A549 (cell line): ENCODE results near the gene CD2BP2. TPM values are rescaled to one million over a fixed set of nuclear protein-coding genes. Genes with fewer than 3 reads are reported as not detected.
"Not testable (repeated sequence)": the region's sequence is repeated elsewhere in the genome, so short reads cannot be mapped to it uniquely, and the experiment has no call there.

Experiments
- ATAC-seq, 2 experiments: fragments of 200-7000 bp in 1 of 2; fragments of >200 bp in 1 of 2; cut with Nextera tagmentation in 1 of 2; cut with Tn5 transposase in 1 of 2; 3 replicates each; pipeline versions ENCODE4 v1.8.0 to v1.9.1; 2018 to 2020; ENCODE audit warnings: mild to moderate bottlenecking in 1 of 2, moderate library complexity in 1 of 2
- CTCF ChIA-PET: fragments of 300-600 bp; sonication (Branson Sonifier 250); formaldehyde crosslinking; extraction: SDS; loops from one replicate; lab custom pipeline; 2021; ENCODE audit warnings: antibody characterized with exemption, inconsistent platforms; lab: Yijun Ruan, JAX
- POLR2A ChIA-PET: fragments of 350-600 bp; formaldehyde crosslinking; extraction: SDS; loops from one replicate; lab custom pipeline; 2021; ENCODE audit warnings: antibody characterized with exemption, inconsistent platforms; lab: Yijun Ruan, JAX
- DNase-seq, 2 experiments: peaks; one replicate each; pipeline versions ENCODE4 v3.0.0 to v3.0.0-alpha.2; 2011 to 2016; ENCODE audit warnings: low read depth in 1 of 2, low spot score in 1 of 2
- FAIRE-seq: peaks from 2 replicates; lab custom pipeline; 2011; peaks lifted over from hg19 to GRCh38; lab: Jason Lieb, UNC
- H3K27ac ChIP-seq, 2 experiments: fragments of >200 bp; sonication (Bioruptor Twin); formaldehyde crosslinking; 3 replicates each; pipeline ENCODE4 v1.5.1; 2016 to 2017
- H3K4me1 ChIP-seq: fragments of >200 bp; sonication (Bioruptor Twin); formaldehyde crosslinking; 3 replicates; pipeline ENCODE4 v1.6.1; 2016
- H3K4me2 ChIP-seq: fragments of >200 bp; sonication (Bioruptor Twin); formaldehyde crosslinking; 3 replicates; pipeline ENCODE4 v1.6.1; 2016
- H3K4me3 ChIP-seq: fragments of >200 bp; sonication (Bioruptor Twin); formaldehyde crosslinking; 3 replicates; pipeline ENCODE4 v1.5.1; 2016
- H3K9me3 ChIP-seq: fragments of >200 bp; sonication (Bioruptor Twin); formaldehyde crosslinking; 3 replicates; pipeline ENCODE4 v1.6.1; 2016
- BHLHE40 ChIP-seq: IDR thresholded peaks from 2 replicates; pipeline ENCODE4 v1.6.1; 2012; ENCODE audit warnings: low read depth, low read length, inconsistent platforms
- CHD4 ChIP-seq: fragments of 200-600 bp; sonication (generic); IDR thresholded peaks from 2 replicates; pipeline ENCODE4 v1.6.1; 2016; ENCODE audit warnings: antibody characterized with exemption, mild to moderate bottlenecking, borderline replicate concordance
- CTCF ChIP-seq: fragments of >200 bp; sonication (Bioruptor Twin); formaldehyde crosslinking; IDR thresholded peaks from 3 replicates; pipeline ENCODE4 v1.5.1; 2016
- EHF ChIP-seq: fragments of 250-450 bp; sonication (Bioruptor Pico); IDR thresholded peaks from 2 replicates; pipeline ENCODE4 v1.5.0; 2020; ENCODE audit warnings: mild to moderate bottlenecking
- ELK1 ChIP-seq: fragments of 150-350 bp; IDR thresholded peaks from 2 replicates; pipeline ENCODE4 v1.6.1; 2014; ENCODE audit warnings: low read depth, mild to moderate bottlenecking, low read length
- ESRRA ChIP-seq: fragments of 150-350 bp; IDR thresholded peaks from 2 replicates; pipeline ENCODE4 v1.6.1; 2014; ENCODE audit warnings: mild to moderate bottlenecking, low read length, borderline replicate concordance
- GATA3 ChIP-seq: IDR thresholded peaks from 2 replicates; pipeline ENCODE4 v1.6.1; 2012; ENCODE audit warnings: borderline replicate concordance
- JUNB ChIP-seq: fragments of >200 bp; sonication (Bioruptor Twin); formaldehyde crosslinking; IDR thresholded peaks from 2 replicates; pipeline ENCODE4 v1.6.1; 2016
- POLR2A ChIP-seq: IDR thresholded peaks from 2 replicates; pipeline ENCODE4 v1.6.1; 2012; ENCODE audit warnings: mild to moderate bottlenecking, low read length
- RAD21 ChIP-seq, 2 experiments: fragments of >200 bp in 1 of 2; sonication (Bioruptor Twin) in 1 of 2; formaldehyde crosslinking in 1 of 2; IDR thresholded peaks in 1 of 2; conservative IDR thresholded peaks in 1 of 2; 2 replicates in 1 of 2; 3 replicates in 1 of 2; pipeline ENCODE4 v1.6.1; 2012 to 2018; ENCODE audit warnings: inconsistent platforms in 1 of 2
- RNF2 ChIP-seq: fragments of 200-600 bp; sonication (generic); IDR thresholded peaks from 2 replicates; pipeline ENCODE4 v1.6.1; 2016; ENCODE audit warnings: low read depth, mild to moderate bottlenecking, antibody characterized with exemption, moderate library complexity, borderline replicate concordance
- SMC3 ChIP-seq: fragments of >200 bp; sonication (Bioruptor Twin); formaldehyde crosslinking; IDR thresholded peaks from 3 replicates; pipeline ENCODE4 v1.6.1; 2018; ENCODE audit warnings: inconsistent platforms
- ZFP36 ChIP-seq: fragments of 450-650 bp; IDR thresholded peaks from 2 replicates; pipeline ENCODE4 v1.6.1; 2014; ENCODE audit warnings: borderline replicate concordance; ENCODE audit not compliant: partially characterized antibody
- ZNF302 ChIP-seq: fragments of 250-450 bp; sonication (Bioruptor Pico); IDR thresholded peaks from 2 replicates; pipeline ENCODE4 v1.9.0; 2021; ENCODE audit warnings: inconsistent platforms, mild to moderate bottlenecking, moderate library complexity
- WGBS: methylation state at CpG from one replicate; pipeline ENCODE4 v1.1.6; 2017; ENCODE audit errors: missing lambda C conversion rate; 5-methylcytosine and 5-hydroxymethylcytosine counted together
- polyA plus RNA-seq, 4 experiments: library from polyadenylated mRNA; depleted of rRNA in 3 of 4; stranded (reverse); fragments of >200 nt; fragmentation: RNase III in 1 of 4; extraction: RNeasy Plus Mini Kit Qiagen cat#74134 plus additional on column Dnase treatment in 1 of 4; gene quantifications; 2 replicates in 3 of 4; 3 replicates in 1 of 4; pipeline ENCODE4 v1.2.3, GENCODE V29; 2011 to 2017

The CD2BP2 gene
- polyA plus RNA-seq, 2 of the 4 experiments (the other 2 are of a cell fraction) = 35.6 to 54.0 TPM

DNA sequence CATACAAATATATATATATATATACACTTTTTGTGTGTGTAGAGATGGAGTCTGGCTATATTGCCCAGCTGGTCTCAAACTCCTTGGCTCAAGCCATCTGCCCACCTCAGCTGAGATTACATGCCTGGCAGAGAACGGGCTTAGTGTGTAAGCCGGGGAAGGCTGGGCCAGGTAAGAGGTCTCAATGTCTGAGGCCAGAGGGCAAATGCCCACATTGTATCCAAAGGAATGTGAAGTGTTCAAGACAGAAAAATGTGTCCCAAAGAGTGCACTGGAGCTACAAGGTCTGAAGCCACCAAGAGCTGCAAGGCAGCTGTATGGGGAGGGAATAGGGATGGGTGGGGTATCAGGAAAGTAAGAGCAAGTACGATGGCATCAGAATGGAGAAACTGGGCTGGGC, 8.8 kb downstream of the CD2BP2 start:
- 89% methylated on average over 3 of the region's 3 CpGs for WGBS

GRCh38 chr16:30343491-30343820, 11.7 kb downstream of the CD2BP2 start:
- H3K4me3 ChIP-seq, H3K27ac ChIP-seq, POLR2A ChIA-PET, FAIRE-seq, DNase-seq, H3K4me2 ChIP-seq, ATAC-seq, H3K9me3 ChIP-seq, H3K4me1 ChIP-seq, CTCF ChIA-PET: not testable (repeated sequence)
- 92% methylated on average over 11 of the region's 11 CpGs for WGBS

More for the DNA sequence above, 8.8 kb downstream of the CD2BP2 start:
- no peak for ATAC-seq
- Histone ChIP-seq H3K4me3 (no peak overlapping the region), H3K9me3 (no peaks in the 10 kb centered on the region), H3K4me1 (peaks cover 1% of the 10 kb centered on the region; the same call in 1 of the 3 replicates), H3K4me2 (no peak overlapping the region), H3K27ac (no peak overlapping the region)
- FAIRE-seq = no peak
- TF ChIP-seq ZFP36 = no peak
- no peak for TF ChIP-seq CTCF
- TF ChIP-seq CHD4 = no peak
- no peak for TF ChIP-seq POLR2A
- no peak for TF ChIP-seq BHLHE40
- TF ChIP-seq EHF = no peak
- no peak for TF ChIP-seq GATA3
- no peak for TF ChIP-seq ESRRA
- TF ChIP-seq SMC3 = no peak
- POLR2A ChIA-PET = no interaction called here
- no peak for DNase-seq
- CTCF ChIA-PET = interaction anchor here (1.4 kb wide), 1 partner anchor 18 kb away, joined by 3 read pairs; no protein-coding TSS in a partner anchor

DNA sequence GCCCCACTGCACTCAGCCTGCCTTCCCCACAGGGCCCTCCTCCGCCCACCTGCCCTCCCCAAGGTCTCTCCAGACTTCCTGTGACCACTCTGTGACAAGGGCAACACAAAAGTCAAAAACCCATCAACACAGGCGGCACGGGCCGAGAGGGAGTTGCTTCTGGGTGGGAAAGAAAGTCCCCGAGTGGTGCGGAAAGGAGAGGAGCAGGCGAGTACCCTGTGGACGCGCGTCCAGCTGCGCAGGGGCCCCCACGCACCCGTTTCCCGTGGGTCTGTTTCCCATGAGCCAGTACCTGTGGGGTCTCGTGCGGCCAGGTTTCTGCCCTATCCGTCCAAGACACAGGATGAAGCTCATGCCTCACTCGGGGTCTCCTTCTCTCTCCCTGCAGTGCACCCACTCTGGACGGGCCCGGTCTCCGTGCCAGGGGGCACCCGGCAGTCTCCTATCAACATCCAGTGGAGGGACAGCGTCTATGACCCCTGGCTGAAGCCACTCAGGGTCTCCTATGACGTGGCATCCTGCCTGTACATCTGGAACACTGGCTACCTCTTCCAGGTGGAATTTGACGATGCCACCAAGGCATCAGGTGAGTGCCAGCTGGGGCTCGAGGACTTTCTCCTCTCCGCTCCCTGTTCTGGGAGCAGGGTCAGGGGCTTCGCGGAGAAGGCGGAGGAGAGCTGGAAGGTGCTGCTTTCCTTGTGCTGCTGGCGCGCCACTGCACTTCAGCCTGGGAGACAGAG, 12.2 kb downstream of the CD2BP2 start:
- FAIRE-seq = no peak
- POLR2A ChIA-PET = no interaction called here
- Histone ChIP-seq H3K4me1 (no peaks in the 10 kb centered on the region), H3K27ac (no peak overlapping the region), H3K4me3 (no peak overlapping the region)
- no peak for DNase-seq
- ATAC-seq = peak in 1 of 2 experiments; percentile 36; a peak in 1 of 6 replicates
- TF ChIP-seq JUNB (no peak), ELK1 (no peak), ZNF302 (CRISPR knock-in tag) (no peak), RAD21 (conservative IDR thresholded peaks at IDR 0.05 in 1 of 2, IDR thresholded peaks at IDR 0.05 in 1 of 2) (no peak), RNF2 (no peak)
- TF ChIP-seq, all 56 proteins: peak for 0
- CTCF ChIA-PET = interaction anchor here (0.8 to 0.9 kb wide), 3 partner anchors 8 to 67 kb away, joined by 3 to 5 read pairs (median 3); partner anchors contain the start of gene CD2BP2
- H3K4me2 ChIP-seq = no peak overlapping the region
- H3K9me3 ChIP-seq = no peaks in the 10 kb centered on the region
- WGBS = 77% methylated on average over 32 of the region's 32 CpGs

DNA sequence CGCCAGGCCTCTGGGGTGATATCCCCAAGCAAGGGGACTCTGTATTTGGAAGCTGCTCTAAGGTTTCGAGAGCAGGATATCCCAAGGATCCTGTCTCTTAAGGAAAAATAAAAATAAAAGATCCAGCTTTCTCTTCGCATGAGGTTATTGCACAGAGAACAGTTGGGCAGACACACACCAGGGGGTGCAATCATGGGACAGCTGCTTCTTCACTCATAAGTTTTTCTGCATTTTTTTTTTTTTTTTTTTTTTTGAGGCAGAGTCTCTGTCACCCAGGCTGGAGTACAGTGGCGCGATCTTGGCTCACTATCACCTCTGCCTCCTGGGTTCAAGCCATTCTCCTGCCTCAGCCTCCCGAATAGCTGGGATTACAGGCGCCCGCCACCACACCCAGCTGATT, 13.1 kb downstream of the CD2BP2 start:
- H3K9me3 ChIP-seq, DNase-seq, POLR2A ChIA-PET, FAIRE-seq, H3K27ac ChIP-seq, H3K4me3 ChIP-seq, H3K4me2 ChIP-seq, H3K4me1 ChIP-seq: not testable (repeated sequence)
- CTCF ChIA-PET = interaction anchor here (0.8 to 0.9 kb wide), 3 partner anchors 9 to 67 kb away, joined by 3 to 5 read pairs (median 3); no protein-coding TSS in a partner anchor
- peak; percentile 16 to 45; a peak in 3 of 6 replicates for ATAC-seq
- WGBS = 89% methylated on average over 8 of the region's 8 CpGs
